B cell (primary cell): Measurements from ENCODE around the gene URM1. TPM values are rescaled to one million over a fixed set of nuclear protein-coding genes. Genes with fewer than 3 reads are reported as not detected.

Source experiments
- ATAC-seq: fragments of 200-7000 bp; cut with Tn5 transposase; one replicate; pipeline ENCODE4 v1.10.0; 2021; ENCODE audit warnings: low read depth, mild to moderate bottlenecking, moderate number of reproducible peaks, moderate library complexity
- CTCF ChIA-PET: fragments of 350-600 bp; sonication (Branson Sonifier 250); formaldehyde crosslinking; loops from one replicate; lab custom pipeline; 2021; ENCODE audit warnings: antibody characterized with exemption, inconsistent platforms; lab: Charles Lee
- POLR2A ChIA-PET: fragments of 350-600 bp; sonication (Branson Sonifier 250); formaldehyde crosslinking; loops from one replicate; lab custom pipeline; 2021; ENCODE audit warnings: antibody characterized with exemption; lab: Charles Lee
- DNase-seq: peaks from one replicate; pipeline ENCODE4 v3.0.0; 2013
- H2AFZ ChIP-seq: 2 replicates; pipeline ENCODE4 v1.6.1; 2012; ENCODE audit warnings: mild to moderate bottlenecking, low read depth, low read length; ENCODE audit not compliant: insufficient read depth, poor library complexity, severe bottlenecking
- H3K27ac ChIP-seq, 2 donors: 1 replicate in 1 of 2; 2 replicates in 1 of 2; pipeline ENCODE4 v1.5.1; 2012 to 2013; ENCODE audit warnings: low read length in 2 of 2, mild to moderate bottlenecking in 2 of 2, moderate library complexity in 1 of 2
- H3K27me3 ChIP-seq, 4 experiments: fragments of 200-600 bp in 1 of 4; sonication (generic) in 1 of 4; replicated peaks in 1 of 4; 1 replicate in 2 of 4; 2 replicates in 2 of 4; pipeline versions ENCODE4 v1.6.1 to v1.7.0; 2013 to 2016; ENCODE audit warnings: low read length in 3 of 4, mild to moderate bottlenecking in 2 of 4, mixed read lengths in 1 of 4, moderate library complexity in 1 of 4; ENCODE audit not compliant: insufficient read depth in 4 of 4, control insufficient read depth in 3 of 4; ENCODE audit errors: control extremely low read depth in 1 of 4
- H3K36me3 ChIP-seq, 2 experiments: replicated peaks in 1 of 2; 1 replicate in 1 of 2; 2 replicates in 1 of 2; pipeline versions ENCODE4 v1.6.1 to v1.7.1; 2013; ENCODE audit warnings: low read length in 1 of 2; ENCODE audit not compliant: insufficient read depth in 2 of 2, control insufficient read depth in 1 of 2; ENCODE audit errors: control extremely low read depth in 1 of 2, extremely low read depth in 1 of 2
- H3K4me1 ChIP-seq, 2 donors: fragments of 200-600 bp in 1 of 2; sonication (generic) in 1 of 2; 1 replicate in 1 of 2; 2 replicates in 1 of 2; pipeline versions ENCODE4 v1.5.1 to v1.6.1; 2013 to 2017; ENCODE audit warnings: low read length in 2 of 2; ENCODE audit not compliant: control insufficient read depth in 2 of 2, insufficient read depth in 2 of 2
- H3K4me2 ChIP-seq: replicated peaks from 2 replicates; pipeline ENCODE3; 2012; ENCODE audit warnings: mild to moderate bottlenecking, low read depth, low read length; ENCODE audit not compliant: poor library complexity, severe bottlenecking
- H3K4me3 ChIP-seq, 5 experiments: fragments of 200-600 bp in 1 of 5; sonication (generic) in 1 of 5; 1 replicate in 3 of 5; 2 replicates in 2 of 5; pipeline versions ENCODE4 v1.5.1 to v1.7.0; 2011 to 2016; ENCODE audit warnings: low read length in 4 of 5, mild to moderate bottlenecking in 4 of 5, low read depth in 2 of 5, control low read depth in 1 of 5, moderate library complexity in 1 of 5; ENCODE audit not compliant: insufficient read depth in 1 of 5; ENCODE audit errors: control extremely low read depth in 1 of 5, extremely low read depth in 1 of 5
- H3K79me2 ChIP-seq: fragments of 200-600 bp; sonication (generic); one replicate; pipeline ENCODE4 v1.6.0; 2016; ENCODE audit warnings: low read length; ENCODE audit not compliant: control insufficient read depth, insufficient read depth
- H3K9ac ChIP-seq: fragments of 200-600 bp; sonication (generic); 2 replicates; pipeline ENCODE4 v1.6.1; 2017; ENCODE audit warnings: mild to moderate bottlenecking, low read length, moderate library complexity
- H3K9me3 ChIP-seq, 3 donors: one replicate each; pipeline versions ENCODE4 v1.6.1 to v1.7.1; 2013; ENCODE audit warnings: low read length in 2 of 3; ENCODE audit not compliant: control insufficient read depth in 2 of 3, insufficient read depth in 1 of 3; ENCODE audit errors: control extremely low read depth in 1 of 3
- H4K20me1 ChIP-seq: 2 replicates; pipeline ENCODE4 v1.6.0; 2012; ENCODE audit warnings: mild to moderate bottlenecking, low read length; ENCODE audit not compliant: insufficient read depth, control insufficient read depth, poor library complexity, severe bottlenecking
- H3K27ac Mint-ChIP-seq: one replicate; pipeline ENCODE4 v1.8.0; 2021; ENCODE audit warnings: mixed read lengths
- H3K27me3 Mint-ChIP-seq: one replicate; pipeline ENCODE4 v1.8.0; 2021; ENCODE audit warnings: mixed read lengths
- H3K4me1 Mint-ChIP-seq: one replicate; pipeline ENCODE4 v1.8.0; 2021; ENCODE audit warnings: mixed read lengths
- H3K4me3 Mint-ChIP-seq: one replicate; pipeline ENCODE4 v1.8.0; 2021; ENCODE audit warnings: mixed read lengths
- H3K9me3 Mint-ChIP-seq: one replicate; pipeline ENCODE4 v1.8.0; 2022; ENCODE audit warnings: mixed read lengths; ENCODE audit not compliant: insufficient read depth
- EZH2 ChIP-seq: IDR thresholded peaks from 2 replicates; pipeline ENCODE4 v1.6.1; 2012; ENCODE audit warnings: borderline replicate concordance, low read depth, mild to moderate bottlenecking, moderate library complexity, low read length; ENCODE audit not compliant: insufficient read depth, poor library complexity, severe bottlenecking
- WGBS: methylation state at CpG from one replicate; pipeline ENCODE4 v1.1.5; 2013; ENCODE audit warnings: missing lambda C conversion rate; ENCODE audit not compliant: insufficient coverage; 5-methylcytosine and 5-hydroxymethylcytosine counted together
- intact Hi-C: fragments of 100-400 bp; cut with micrococcal nuclease; formaldehyde crosslinking; loops from one replicate; pipeline ENCODE4 v1.10.0; 2022
- polyA plus RNA-seq: library from polyadenylated mRNA; depleted of rRNA; stranded (reverse); fragments of >200 nt; gene quantifications from 2 replicates; pipeline ENCODE4 v1.2.3, GENCODE V29; 2012
- total RNA-seq, 2 donors: library from RNA; stranded (reverse); fragments of 120-200 nt in 1 of 2; gene quantifications; 1 replicate in 1 of 2; 2 replicates in 1 of 2; pipeline versions ENCODE4 v1.2.3 to v1.2.4, GENCODE V29; 2013 to 2022
- TF ChIP-seq, protein P1 (sequence below): fragments of 200-600 bp; IDR thresholded peaks from one replicate; pipeline ENCODE4 v1.8.0; 2022; ENCODE audit warnings: antibody characterized with exemption, mild to moderate bottlenecking

The URM1 gene
- total and polyA plus RNA-seq, 2 donors (not counting 1 experiment from before 2014, with no cell fraction given), result 40.3 to 43.8 TPM

DNA sequence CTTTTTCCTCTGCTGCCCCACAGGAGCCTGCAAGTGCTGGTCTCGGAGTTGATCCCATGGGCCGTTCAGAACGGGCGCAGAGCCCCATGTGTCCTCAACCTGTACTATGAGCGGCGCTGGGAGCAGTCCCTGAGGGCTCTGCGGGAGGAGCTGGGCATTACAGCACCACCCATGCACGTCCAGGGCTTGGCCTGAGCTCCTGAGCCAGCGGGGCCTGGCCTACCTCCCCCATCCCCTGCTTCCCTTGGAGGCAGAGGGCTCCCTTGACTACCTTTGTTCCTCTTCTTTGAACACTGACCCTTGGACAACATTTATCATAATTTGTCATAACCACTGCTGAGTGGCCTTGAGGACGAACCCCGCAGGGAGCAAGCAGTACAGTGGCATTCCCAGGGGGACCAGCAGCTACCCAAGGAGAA lies 37.7 kb upstream of the URM1 start:
- DNase-seq, result no peak
- H4K20me1 ChIP-seq, result no peaks in the 10 kb centered on the region
- no peaks in the 10 kb centered on the region for H3K27me3 ChIP-seq
- H3K4me3 ChIP-seq, result no peak overlapping the region
- intact Hi-C loops, result no loop called here
- 90% methylated on average over 11 of the region's 11 CpGs for WGBS
- peaks cover 1 to 11% of the 10 kb centered on the region in 2 experiments for H3K36me3 ChIP-seq
- no peak overlapping the region for H3K9ac ChIP-seq
- no peak for ATAC-seq
- Mint-ChIP-seq H3K9me3 (no peaks in the 10 kb centered on the region), H3K27me3 (no peaks in the 10 kb centered on the region), H3K4me1 (no peaks in the 10 kb centered on the region), H3K4me3 (no peak overlapping the region), H3K27ac (no peak overlapping the region)
- no peak overlapping the region for H3K27ac ChIP-seq
- no peak overlapping the region for H3K4me2 ChIP-seq
- H3K79me2 ChIP-seq, result peaks cover 10% of the 10 kb centered on the region
- no peaks in the 10 kb centered on the region for H3K4me1 ChIP-seq
- ChIA-PET CTCF (no interaction called here), POLR2A (no interaction called here)
- H3K9me3 ChIP-seq, result no peaks in the 10 kb centered on the region
- no peak overlapping the region for H2AFZ ChIP-seq
- TF ChIP-seq, protein P1, sequence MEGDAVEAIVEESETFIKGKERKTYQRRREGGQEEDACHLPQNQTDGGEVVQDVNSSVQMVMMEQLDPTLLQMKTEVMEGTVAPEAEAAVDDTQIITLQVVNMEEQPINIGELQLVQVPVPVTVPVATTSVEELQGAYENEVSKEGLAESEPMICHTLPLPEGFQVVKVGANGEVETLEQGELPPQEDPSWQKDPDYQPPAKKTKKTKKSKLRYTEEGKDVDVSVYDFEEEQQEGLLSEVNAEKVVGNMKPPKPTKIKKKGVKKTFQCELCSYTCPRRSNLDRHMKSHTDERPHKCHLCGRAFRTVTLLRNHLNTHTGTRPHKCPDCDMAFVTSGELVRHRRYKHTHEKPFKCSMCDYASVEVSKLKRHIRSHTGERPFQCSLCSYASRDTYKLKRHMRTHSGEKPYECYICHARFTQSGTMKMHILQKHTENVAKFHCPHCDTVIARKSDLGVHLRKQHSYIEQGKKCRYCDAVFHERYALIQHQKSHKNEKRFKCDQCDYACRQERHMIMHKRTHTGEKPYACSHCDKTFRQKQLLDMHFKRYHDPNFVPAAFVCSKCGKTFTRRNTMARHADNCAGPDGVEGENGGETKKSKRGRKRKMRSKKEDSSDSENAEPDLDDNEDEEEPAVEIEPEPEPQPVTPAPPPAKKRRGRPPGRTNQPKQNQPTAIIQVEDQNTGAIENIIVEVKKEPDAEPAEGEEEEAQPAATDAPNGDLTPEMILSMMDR, result no peak
- no peak for TF ChIP-seq EZH2

DNA sequence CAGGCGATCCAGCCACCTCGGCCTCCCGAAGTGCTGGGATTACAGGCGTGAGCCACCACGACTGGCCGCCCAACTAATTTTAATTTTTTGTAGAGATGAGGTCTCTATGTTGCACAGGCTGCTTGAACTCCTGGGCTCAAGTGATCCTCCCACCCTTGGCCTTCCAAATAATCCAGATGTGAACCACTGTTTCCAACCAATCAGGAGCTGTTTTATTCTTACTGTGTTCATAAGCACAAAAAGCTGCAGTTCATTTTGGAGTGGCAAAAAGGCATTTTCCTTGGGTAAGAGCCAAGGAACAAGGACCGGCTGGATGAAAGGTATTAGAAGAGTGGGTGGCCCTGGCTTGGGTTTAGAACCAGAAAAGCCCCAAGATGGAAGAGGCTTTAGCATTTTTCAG lies 36.0 kb upstream of the URM1 start:
- intact Hi-C loops, result no loop called here
- DNase-seq, result no peak

More for the DNA sequence above, 36.0 kb upstream of the URM1 start:
- no peak overlapping the region for H3K9ac ChIP-seq
- no peaks in the 10 kb centered on the region for H4K20me1 ChIP-seq
- H3K27me3 ChIP-seq, result no peaks in the 10 kb centered on the region
- Mint-ChIP-seq H3K27me3 (no peaks in the 10 kb centered on the region), H3K4me1 (peaks cover 4% of the 10 kb centered on the region), H3K9me3 (no peaks in the 10 kb centered on the region), H3K4me3 (no peak overlapping the region), H3K27ac (no peak overlapping the region)
- H3K36me3 ChIP-seq, result peaks cover 1 to 6% of the 10 kb centered on the region in 2 experiments
- H2AFZ ChIP-seq, result no peak overlapping the region
- no peak overlapping the region for H3K4me2 ChIP-seq
- no peaks in the 10 kb centered on the region for H3K9me3 ChIP-seq
- 85% methylated on average over 2 of the region's 7 CpGs for WGBS
- CTCF ChIA-PET, result interaction anchor here (1.4 kb wide), 2 partner anchors 10 to 40 kb away, joined by 3 read pairs; no protein-coding TSS in a partner anchor
- H3K79me2 ChIP-seq, result no peaks in the 10 kb centered on the region
- POLR2A ChIA-PET, result no interaction called here
- H3K27ac ChIP-seq, result no peak overlapping the region
- peaks cover 3 to 6% of the 10 kb centered on the region in 2 donors for H3K4me1 ChIP-seq
- TF ChIP-seq, protein P1, result no peak
- no peak for TF ChIP-seq EZH2
- H3K4me3 ChIP-seq, result no peak overlapping the region
- no peak for ATAC-seq
